OCI-LY3 (cell line): Measurements from ENCODE around the gene LMNB1.

Experiments
- EZH2phosphoT487 ChIP-seq: fragments of 200-600 bp; shearing (Covaris generic); IDR thresholded peaks from 2 replicates; pipeline ENCODE4 v1.6.1; 2018; ENCODE audit warnings: antibody characterized with exemption, mixed run types, low read depth
- TF ChIP-seq, protein P1 (sequence below): fragments of 200-600, 300-600 bp; sonication (generic); IDR thresholded peaks from 2 replicates; pipeline ENCODE4 v1.5.1; 2014; ENCODE audit warnings: antibody characterized with exemption, low read length, low read depth

DNA sequence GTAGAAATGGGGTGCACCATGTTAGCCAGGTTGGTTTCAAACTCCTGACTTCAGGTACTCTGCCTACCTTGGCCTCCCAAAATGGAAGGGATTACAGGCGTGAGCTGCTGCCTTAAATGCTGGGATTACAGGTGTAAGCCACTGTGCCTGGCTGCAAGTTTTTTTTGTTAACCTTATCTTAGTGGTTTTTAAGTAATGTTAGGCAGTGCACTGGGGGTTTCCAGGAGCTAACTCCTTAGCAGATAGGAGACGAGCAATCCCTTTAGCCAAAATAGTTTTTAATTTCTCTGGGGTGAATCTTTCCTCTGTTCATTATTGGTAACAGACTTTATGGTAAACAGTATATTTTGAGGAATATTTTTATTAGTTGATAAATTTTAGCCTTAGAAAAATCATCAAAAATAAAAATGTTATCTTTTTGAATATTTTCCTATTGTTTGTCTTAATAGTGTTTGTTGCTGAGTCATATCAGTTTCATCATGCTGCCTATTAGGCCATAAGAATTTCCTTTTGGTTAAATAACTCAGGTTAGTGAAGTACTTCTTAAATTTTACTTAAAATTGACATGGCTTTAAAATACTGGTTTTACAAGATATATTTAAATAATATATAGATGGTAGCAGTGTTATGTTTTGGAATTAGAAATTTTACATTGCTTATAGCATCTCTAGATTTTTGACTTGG lies 37.9 kb downstream of the LMNB1 start:
- TF ChIP-seq, protein P1, sequence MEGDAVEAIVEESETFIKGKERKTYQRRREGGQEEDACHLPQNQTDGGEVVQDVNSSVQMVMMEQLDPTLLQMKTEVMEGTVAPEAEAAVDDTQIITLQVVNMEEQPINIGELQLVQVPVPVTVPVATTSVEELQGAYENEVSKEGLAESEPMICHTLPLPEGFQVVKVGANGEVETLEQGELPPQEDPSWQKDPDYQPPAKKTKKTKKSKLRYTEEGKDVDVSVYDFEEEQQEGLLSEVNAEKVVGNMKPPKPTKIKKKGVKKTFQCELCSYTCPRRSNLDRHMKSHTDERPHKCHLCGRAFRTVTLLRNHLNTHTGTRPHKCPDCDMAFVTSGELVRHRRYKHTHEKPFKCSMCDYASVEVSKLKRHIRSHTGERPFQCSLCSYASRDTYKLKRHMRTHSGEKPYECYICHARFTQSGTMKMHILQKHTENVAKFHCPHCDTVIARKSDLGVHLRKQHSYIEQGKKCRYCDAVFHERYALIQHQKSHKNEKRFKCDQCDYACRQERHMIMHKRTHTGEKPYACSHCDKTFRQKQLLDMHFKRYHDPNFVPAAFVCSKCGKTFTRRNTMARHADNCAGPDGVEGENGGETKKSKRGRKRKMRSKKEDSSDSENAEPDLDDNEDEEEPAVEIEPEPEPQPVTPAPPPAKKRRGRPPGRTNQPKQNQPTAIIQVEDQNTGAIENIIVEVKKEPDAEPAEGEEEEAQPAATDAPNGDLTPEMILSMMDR = no peak
- no peak for TF ChIP-seq EZH2phosphoT487
